Activated CD8-positive, alpha-beta T cell treated with anti-CD3 and anti-CD28 coated beads for 36 hours (primary cell): Measurements from ENCODE around the gene MFAP3L. TPM values are rescaled to one million over a fixed set of nuclear protein-coding genes. Genes with fewer than 3 reads are reported as not detected.

Experiments
- ATAC-seq: fragments of 200-7000 bp; cut with Tn5 transposase; one replicate; pipeline ENCODE4 v1.10.0; 2021; ENCODE audit warnings: mild to moderate bottlenecking, moderate library complexity
- CTCF ChIA-PET: fragments of 350-600 bp; sonication (Branson Sonifier 250); formaldehyde crosslinking; loops from one replicate; lab custom pipeline; 2021; ENCODE audit warnings: antibody characterized with exemption; lab: Charles Lee
- POLR2A ChIA-PET: fragments of 350-600 bp; sonication (Branson Sonifier 250); formaldehyde crosslinking; loops from one replicate; lab custom pipeline; 2021; ENCODE audit warnings: antibody characterized with exemption; lab: Charles Lee
- DNase-seq: peaks from one replicate; pipeline ENCODE4 v3.0.0-alpha.2; 2020
- H3K27ac Mint-ChIP-seq: one replicate; pipeline ENCODE4 v1.8.0; 2021; ENCODE audit warnings: mild to moderate bottlenecking, mixed read lengths
- H3K27me3 Mint-ChIP-seq: one replicate; pipeline ENCODE4 v1.8.0; 2021; ENCODE audit warnings: mixed read lengths
- H3K36me3 Mint-ChIP-seq: one replicate; pipeline ENCODE4 v1.8.0; 2021; ENCODE audit warnings: low read depth, mixed read lengths
- H3K4me1 Mint-ChIP-seq: one replicate; pipeline ENCODE4 v1.8.0; 2021; ENCODE audit warnings: low read depth, mixed read lengths
- H3K4me3 Mint-ChIP-seq: one replicate; pipeline ENCODE4 v1.8.0; 2021; ENCODE audit warnings: mild to moderate bottlenecking, moderate library complexity, mixed read lengths
- H3K9me3 Mint-ChIP-seq: one replicate; pipeline ENCODE4 v1.8.0; 2021; ENCODE audit warnings: mixed read lengths
- intact Hi-C: fragments of 100-400 bp; cut with micrococcal nuclease; formaldehyde crosslinking; loops from one replicate; pipeline ENCODE4 v1.10.0; 2022
- total RNA-seq, 2 experiments: library from RNA; stranded (reverse); gene quantifications; one replicate each; pipeline ENCODE4 v1.2.3, GENCODE V29; 2021
- TF ChIP-seq, protein P1 (sequence below): fragments of 200-600 bp; IDR thresholded peaks from one replicate; pipeline ENCODE4 v1.8.0; 2022; ENCODE audit warnings: antibody characterized with exemption, mild to moderate bottlenecking

The MFAP3L gene
- total RNA-seq, 2 experiments from 2014 or later, result 0.68 to 0.85 TPM

- Mint-ChIP-seq H3K27ac (no peak overlapping the region), H3K36me3 (no peaks in the 10 kb centered on the region), H3K4me3 (no peak overlapping the region), H3K9me3 (no peaks in the 10 kb centered on the region), H3K27me3 (peaks cover 4% of the 10 kb centered on the region), H3K4me1 (no peaks in the 10 kb centered on the region)
- intact Hi-C loops, result no loop called here
- TF ChIP-seq, protein P1, sequence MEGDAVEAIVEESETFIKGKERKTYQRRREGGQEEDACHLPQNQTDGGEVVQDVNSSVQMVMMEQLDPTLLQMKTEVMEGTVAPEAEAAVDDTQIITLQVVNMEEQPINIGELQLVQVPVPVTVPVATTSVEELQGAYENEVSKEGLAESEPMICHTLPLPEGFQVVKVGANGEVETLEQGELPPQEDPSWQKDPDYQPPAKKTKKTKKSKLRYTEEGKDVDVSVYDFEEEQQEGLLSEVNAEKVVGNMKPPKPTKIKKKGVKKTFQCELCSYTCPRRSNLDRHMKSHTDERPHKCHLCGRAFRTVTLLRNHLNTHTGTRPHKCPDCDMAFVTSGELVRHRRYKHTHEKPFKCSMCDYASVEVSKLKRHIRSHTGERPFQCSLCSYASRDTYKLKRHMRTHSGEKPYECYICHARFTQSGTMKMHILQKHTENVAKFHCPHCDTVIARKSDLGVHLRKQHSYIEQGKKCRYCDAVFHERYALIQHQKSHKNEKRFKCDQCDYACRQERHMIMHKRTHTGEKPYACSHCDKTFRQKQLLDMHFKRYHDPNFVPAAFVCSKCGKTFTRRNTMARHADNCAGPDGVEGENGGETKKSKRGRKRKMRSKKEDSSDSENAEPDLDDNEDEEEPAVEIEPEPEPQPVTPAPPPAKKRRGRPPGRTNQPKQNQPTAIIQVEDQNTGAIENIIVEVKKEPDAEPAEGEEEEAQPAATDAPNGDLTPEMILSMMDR, result no peak
- DNase-seq (no peak), ATAC-seq (no peak)
- ChIA-PET CTCF (interaction anchor here (1.2 to 1.4 kb wide), 2 partner anchors 11 to 29 kb away, joined by 3 read pairs; no protein-coding TSS in a partner anchor), POLR2A (no interaction called here)
Measured at GRCh38 chr4:170058826-170059225, 32.6 kb upstream of the MFAP3L start.

DNA sequence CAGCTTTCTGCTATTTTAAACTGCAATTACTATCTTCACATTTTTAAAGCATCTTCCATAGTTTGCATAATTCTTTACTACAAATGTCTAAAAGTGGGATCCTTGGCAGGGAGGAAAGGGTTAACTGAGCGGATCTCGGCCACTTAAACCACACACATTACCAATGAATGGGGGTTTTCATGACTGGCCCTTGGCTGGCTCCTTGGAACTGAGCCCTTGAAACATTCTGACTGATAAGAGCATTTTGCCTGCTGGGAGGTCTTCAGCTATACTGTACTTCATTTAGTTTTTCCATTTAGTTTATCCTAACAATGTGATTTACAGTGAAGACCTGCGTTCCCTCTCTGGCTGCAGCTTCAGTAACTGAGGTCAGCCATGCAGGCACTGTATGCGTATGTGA lies 31.7 kb upstream of the MFAP3L start:
- peaks cover under 1% of the 10 kb centered on the region for H3K27me3 Mint-ChIP-seq
- no peak overlapping the region for H3K27ac Mint-ChIP-seq
- CTCF ChIA-PET, result interaction anchor here (0.9 to 1.2 kb wide), 2 partner anchors 10 to 248 kb away, joined by 3 read pairs; no protein-coding TSS in a partner anchor
- TF ChIP-seq, protein P1, result no peak
- intact Hi-C loops, result no loop called here
- H3K36me3 Mint-ChIP-seq, result no peaks in the 10 kb centered on the region
- H3K4me1 Mint-ChIP-seq, result no peaks in the 10 kb centered on the region
- H3K4me3 Mint-ChIP-seq, result no peak overlapping the region
- POLR2A ChIA-PET, result interaction anchor here (0.5 kb wide), 1 partner anchor 182 kb away, joined by 4 read pairs; no protein-coding TSS in a partner anchor
- ATAC-seq (no peak), DNase-seq (no peak)
- H3K9me3 Mint-ChIP-seq, result no peaks in the 10 kb centered on the region

DNA sequence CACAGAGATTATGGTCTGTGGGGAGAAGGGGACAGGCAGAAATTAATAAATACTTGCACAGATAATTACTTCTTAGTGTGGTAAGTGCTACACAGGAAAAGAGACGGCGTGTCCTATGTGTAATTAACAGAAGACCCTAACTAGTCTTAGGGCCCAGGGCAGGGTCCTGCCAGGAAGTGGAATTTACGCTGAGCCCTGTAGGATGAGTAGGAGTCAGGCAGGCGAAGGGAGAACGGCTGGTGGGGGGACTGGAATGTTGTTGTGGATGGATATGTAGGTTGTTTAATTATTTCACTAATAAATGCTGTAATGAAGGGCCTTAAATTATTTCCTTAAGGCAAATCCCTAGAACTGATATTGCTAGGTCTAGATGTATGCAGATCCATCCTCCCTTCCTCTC lies 26.7 kb upstream of the MFAP3L start:
- intact Hi-C loops, result no loop called here
- Mint-ChIP-seq H3K4me3 (no peak overlapping the region), H3K4me1 (no peaks in the 10 kb centered on the region), H3K9me3 (no peaks in the 10 kb centered on the region), H3K27ac (no peak overlapping the region), H3K36me3 (no peaks in the 10 kb centered on the region), H3K27me3 (peaks cover 2% of the 10 kb centered on the region)
- ChIA-PET POLR2A (no interaction called here), CTCF (interaction anchor here (1.1 kb wide), 1 partner anchor 242 kb away, joined by 3 read pairs; no protein-coding TSS in a partner anchor)
- ATAC-seq (no peak), DNase-seq (no peak)
- TF ChIP-seq, protein P1, result no peak

DNA sequence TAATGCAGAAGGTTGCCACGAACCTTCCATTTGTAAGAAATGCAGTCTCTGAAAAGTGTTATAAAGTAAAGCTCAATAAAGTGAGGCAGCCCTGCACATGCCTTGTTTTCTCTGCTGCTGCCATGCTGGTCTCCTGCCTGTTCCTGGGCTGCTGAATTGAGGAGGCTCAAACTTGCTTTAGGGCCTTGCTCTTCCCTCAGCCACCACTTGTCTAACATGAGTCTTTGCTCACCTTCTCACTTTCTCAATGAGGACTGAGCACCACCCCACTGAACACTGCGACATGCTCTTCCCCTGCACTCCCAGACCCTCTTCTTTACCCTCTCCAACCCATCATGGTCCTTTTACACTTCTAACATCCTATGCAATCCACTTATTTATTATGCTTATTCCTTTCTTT lies 25.2 kb upstream of the MFAP3L start:
- CTCF ChIA-PET, result no interaction called here
- Mint-ChIP-seq H3K4me1 (no peaks in the 10 kb centered on the region), H3K27me3 (peaks cover 2% of the 10 kb centered on the region), H3K9me3 (no peaks in the 10 kb centered on the region), H3K27ac (no peak overlapping the region), H3K4me3 (no peak overlapping the region), H3K36me3 (no peaks in the 10 kb centered on the region)
- POLR2A ChIA-PET, result no interaction called here
- DNase-seq (no peak), ATAC-seq (no peak)
- intact Hi-C loops, result no loop called here
- TF ChIP-seq, protein P1, result no peak

- intact Hi-C loops, result loop anchor here (2.0 kb wide), 1 partner anchor 239 kb away; no protein-coding TSS in a partner anchor
- TF ChIP-seq, protein P1, result no peak
- ChIA-PET POLR2A (no interaction called here), CTCF (interaction anchor here (1.0 to 1.8 kb wide), 2 partner anchors 240 to 323 kb away, joined by 3 to 9 read pairs; no protein-coding TSS in a partner anchor)
- Mint-ChIP-seq H3K4me1 (no peaks in the 10 kb centered on the region), H3K27me3 (peaks cover 2% of the 10 kb centered on the region), H3K27ac (no peak overlapping the region), H3K36me3 (no peaks in the 10 kb centered on the region), H3K9me3 (no peaks in the 10 kb centered on the region), H3K4me3 (no peak overlapping the region)
- DNase-seq (no peak), ATAC-seq (no peak)
Measured at GRCh38 chr4:170049766-170050165, 23.6 kb upstream of the MFAP3L start.
